ENCODE data around the gene NELFB.
A peak's percentile ranks its signal among the peaks of the same experiment; 100 is the strongest.
"Not testable (repeated sequence)": the region's sequence is repeated elsewhere in the genome, so short reads cannot be mapped to it uniquely, and the experiment has no call there.

Gene NELFB

DNA sequence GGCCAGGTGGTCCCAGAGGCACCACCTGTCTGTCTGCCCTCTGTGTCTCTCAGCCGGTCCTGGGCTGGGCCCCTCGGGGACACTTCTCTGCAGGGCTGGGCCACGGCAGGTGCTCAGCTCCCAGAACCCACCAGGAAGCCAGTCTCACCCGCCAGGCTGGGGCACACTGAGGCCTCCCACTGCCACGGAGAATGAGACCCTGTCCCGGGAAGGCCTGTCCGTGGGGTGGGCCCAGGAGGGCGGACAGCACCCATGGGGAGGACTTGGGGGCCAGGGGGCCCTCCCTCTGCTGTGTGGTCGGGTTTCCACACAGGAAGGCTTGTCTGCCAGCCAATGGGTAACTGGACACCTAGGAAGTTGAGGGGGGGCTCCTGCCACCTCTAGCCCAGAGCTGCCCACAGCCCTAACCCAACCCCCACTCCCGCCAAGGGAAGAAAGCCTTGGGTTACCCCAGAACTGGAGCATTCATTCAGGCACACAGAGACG is 18.1 kb upstream of the NELFB start:
- Histone ChIP-seq H3K4me3 (ENCODE audit: low read depth, low read length) (no peak overlapping the region), H3K9me3 (ENCODE audit: severe bottlenecking) (no peaks in the 10 kb centered on the region), H3K27me3 (ENCODE audit: insufficient read depth, low read depth, severe bottlenecking) (no peaks in the 10 kb centered on the region), H3K27ac (peak overlapping the region; percentile 56), H3K36me3 (peaks cover 4% of the 10 kb centered on the region)
- no peak for DNase-seq
- TF ChIP-seq, protein P1, sequence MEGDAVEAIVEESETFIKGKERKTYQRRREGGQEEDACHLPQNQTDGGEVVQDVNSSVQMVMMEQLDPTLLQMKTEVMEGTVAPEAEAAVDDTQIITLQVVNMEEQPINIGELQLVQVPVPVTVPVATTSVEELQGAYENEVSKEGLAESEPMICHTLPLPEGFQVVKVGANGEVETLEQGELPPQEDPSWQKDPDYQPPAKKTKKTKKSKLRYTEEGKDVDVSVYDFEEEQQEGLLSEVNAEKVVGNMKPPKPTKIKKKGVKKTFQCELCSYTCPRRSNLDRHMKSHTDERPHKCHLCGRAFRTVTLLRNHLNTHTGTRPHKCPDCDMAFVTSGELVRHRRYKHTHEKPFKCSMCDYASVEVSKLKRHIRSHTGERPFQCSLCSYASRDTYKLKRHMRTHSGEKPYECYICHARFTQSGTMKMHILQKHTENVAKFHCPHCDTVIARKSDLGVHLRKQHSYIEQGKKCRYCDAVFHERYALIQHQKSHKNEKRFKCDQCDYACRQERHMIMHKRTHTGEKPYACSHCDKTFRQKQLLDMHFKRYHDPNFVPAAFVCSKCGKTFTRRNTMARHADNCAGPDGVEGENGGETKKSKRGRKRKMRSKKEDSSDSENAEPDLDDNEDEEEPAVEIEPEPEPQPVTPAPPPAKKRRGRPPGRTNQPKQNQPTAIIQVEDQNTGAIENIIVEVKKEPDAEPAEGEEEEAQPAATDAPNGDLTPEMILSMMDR (IDR thresholded peaks at IDR 0.05; ENCODE audit: low read depth, low read length) = no peak

DNA sequence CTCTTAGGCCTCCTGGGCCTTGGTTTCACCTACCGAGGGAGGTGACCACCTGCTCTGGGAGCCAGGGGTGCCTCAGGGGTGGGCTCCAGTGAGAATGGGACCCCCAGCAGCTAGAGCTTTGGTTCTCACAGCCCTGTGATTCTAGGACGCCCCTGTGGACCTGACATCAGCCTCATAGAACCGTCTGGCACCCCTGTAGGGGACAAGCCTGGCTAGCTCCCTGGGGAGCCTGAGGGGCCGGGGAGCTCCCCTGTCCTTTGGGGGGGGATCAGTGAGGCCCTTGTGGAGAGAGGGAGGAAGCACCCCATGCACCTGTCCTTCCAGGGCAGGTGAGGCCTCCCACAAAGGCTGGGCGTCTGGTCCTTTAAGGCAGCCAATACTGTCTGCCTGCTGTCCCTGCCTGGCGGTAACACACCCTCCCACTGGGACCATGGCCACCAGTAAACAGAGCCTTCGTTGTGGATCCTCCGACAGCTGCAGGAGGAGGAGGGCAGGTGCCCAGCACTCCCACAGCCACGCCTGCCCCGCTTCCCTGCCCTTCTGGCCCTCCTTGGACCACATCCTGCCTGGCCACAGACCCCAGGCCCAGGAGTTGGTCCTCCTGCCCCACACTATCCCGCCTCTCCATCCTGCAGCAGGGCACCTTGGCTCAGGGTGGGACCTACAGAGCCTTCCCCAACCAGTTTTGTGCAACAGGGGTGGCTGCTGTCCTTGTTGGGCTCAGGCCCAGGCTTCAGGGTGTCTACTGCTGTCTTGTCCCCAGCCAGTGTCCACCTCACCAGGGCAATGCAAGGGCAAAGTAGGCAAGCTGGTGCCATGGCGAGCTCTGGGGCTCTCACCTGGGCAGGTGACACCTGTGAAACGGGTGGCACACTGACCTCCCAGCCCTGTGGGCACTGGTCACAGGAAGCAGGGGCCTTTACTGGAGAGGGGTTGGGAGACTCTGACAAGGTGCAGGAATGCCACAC is 17.1 kb upstream of the NELFB start:
- Histone ChIP-seq H3K4me3 (ENCODE audit: low read depth, low read length) (no peak overlapping the region), H3K36me3 (peaks cover 15% of the 10 kb centered on the region), H3K9me3 (ENCODE audit: severe bottlenecking) (no peaks in the 10 kb centered on the region), H3K27me3 (ENCODE audit: insufficient read depth, low read depth, severe bottlenecking) (no peaks in the 10 kb centered on the region), H3K27ac (no peak overlapping the region)
- DNase-seq = no peak
- TF ChIP-seq, protein P1 (IDR thresholded peaks at IDR 0.05; ENCODE audit: low read depth, low read length) = no peak

DNA sequence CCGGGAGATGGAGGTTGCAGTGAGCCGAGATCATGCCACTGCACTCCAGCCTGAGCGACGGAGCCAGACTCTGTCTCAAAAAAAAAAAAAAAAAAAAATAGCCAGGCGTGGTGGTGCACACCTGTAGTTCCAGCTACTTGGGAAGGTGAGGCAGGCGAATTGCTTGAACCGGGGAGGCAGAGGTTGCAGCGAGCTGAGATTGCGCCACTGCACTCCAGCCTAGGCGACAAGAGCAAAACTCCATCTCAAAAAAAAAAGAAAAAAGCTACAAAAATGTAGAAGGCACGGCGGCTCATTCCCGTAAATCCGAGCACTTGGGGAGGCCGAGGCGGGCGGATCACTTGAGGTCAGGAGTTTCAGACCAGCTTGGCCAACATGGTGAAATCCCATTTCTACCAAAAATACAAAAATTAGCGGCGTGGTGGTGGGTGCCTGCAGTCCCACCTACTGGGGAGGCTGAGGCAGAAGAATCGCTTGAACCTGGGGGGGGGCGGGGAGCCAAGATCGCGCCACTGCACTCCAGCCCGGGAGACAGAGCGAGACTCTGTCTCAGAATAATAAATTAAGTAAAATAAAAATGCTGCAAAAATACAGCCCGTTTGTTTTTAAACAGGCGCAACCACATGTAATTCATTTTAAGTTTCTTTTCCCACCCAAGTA is 15.5 kb upstream of the NELFB start:
- not testable (repeated sequence) for H3K9me3 ChIP-seq (ENCODE audit: severe bottlenecking); H3K27me3 ChIP-seq (ENCODE audit: insufficient read depth, low read depth, severe bottlenecking); DNase-seq
- peak overlapping the region; percentile 95 for H3K27ac ChIP-seq
- peak overlapping the region; percentile 63 for H3K4me3 ChIP-seq (ENCODE audit: low read depth, low read length)
- peaks cover 23% of the 10 kb centered on the region for H3K36me3 ChIP-seq

DNA sequence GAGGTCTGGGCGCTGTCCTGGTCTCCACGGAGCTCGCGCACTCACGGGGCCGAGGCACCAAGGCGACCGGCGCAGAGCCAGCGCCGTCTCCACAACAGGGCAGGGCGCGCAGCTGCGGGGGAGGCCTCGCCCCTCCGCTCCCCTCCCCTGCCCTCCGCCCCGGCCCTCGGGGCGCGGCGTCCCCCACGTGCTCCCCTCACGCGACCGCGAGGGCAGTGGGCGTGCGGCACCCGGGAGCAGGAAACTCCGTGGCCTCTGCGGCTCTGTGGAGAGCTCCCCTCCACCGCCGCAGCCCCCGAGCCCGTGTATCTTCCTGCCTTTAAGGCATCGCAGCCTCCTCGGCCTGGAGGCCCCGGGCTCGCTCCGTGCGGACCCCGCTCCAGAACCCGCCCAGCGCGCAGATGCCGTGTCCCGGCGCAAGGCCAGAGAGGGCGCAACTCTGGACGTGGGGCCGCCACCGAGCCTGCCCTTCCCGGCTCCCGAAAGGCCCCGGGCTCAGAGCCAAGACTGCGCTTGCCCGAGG is 14.7 kb upstream of the NELFB start:
- Histone ChIP-seq H3K4me3 (ENCODE audit: low read depth, low read length) (peak overlapping the region; percentile 63), H3K9me3 (ENCODE audit: severe bottlenecking) (no peaks in the 10 kb centered on the region), H3K27ac (peak overlapping the region; percentile 95), H3K27me3 (ENCODE audit: insufficient read depth, low read depth, severe bottlenecking) (no peaks in the 10 kb centered on the region), H3K36me3 (peaks cover 23% of the 10 kb centered on the region)
- no peak for DNase-seq
- TF ChIP-seq, protein P1 (IDR thresholded peaks at IDR 0.05; ENCODE audit: low read depth, low read length) = 0 out of 2 replicates have a peak, but pooled peaks have one; percentile 13

DNA sequence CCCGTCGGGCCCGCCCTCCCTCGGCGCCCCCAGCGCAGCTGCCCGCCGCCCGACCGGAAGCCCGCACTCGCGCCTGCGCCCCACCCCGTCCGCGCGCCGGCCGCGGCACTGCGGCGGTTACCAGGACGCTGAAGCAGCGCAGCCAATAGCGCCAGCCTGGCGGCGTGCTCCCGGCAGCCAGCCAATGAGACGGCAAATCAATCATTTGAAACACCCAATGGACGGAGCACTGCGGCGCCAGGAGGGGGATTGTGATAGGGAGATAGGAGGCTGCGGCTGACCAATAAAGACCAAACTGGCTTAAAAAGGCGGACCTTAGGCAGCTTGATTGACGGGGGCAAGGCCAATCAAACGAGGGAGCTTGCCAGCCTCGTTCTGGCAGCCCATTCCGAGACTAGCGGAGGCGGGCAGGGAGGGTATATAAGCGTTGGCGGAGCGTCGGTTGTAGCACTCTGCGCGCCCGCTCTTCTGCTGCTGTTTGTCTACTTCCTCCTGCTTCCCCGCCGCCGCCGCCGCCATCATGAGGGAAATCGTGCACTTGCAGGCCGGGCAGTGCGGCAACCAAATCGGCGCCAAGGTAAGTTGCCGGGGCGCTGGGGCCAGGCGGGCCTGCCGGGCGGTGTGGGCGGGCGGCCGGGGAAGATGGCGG is 14.2 kb upstream of the NELFB start, which contains the start of gene TUBB4B:
TSS of gene TUBB4B (plus strand) at position 447 of the 649 bp plus-strand sequence. CDS start at position 521, 74 bp downstream.
- Histone ChIP-seq H3K27ac (peak within 1 kb of the TSS; percentile 95), H3K27me3 (ENCODE audit: insufficient read depth, low read depth, severe bottlenecking) (no peaks in the 10 kb centered on the region), H3K4me3 (ENCODE audit: low read depth, low read length) (peak within 1 kb of the TSS; percentile 79), H3K9me3 (ENCODE audit: severe bottlenecking) (no peaks in the 10 kb centered on the region), H3K36me3 (peaks cover 23% of the 10 kb centered on the region)
- TF ChIP-seq, protein P1 (IDR thresholded peaks at IDR 0.05; ENCODE audit: low read depth, low read length) = no peak
- peak; percentile 95 for DNase-seq

Measured in WERI-Rb-1 (cell line).